HepG2 (cell line): ENCODE measurements around the gene TPRA1. TPM values are rescaled to one million over a fixed set of nuclear protein-coding genes. Genes with fewer than 3 reads are reported as not detected.
A peak's percentile ranks its signal among the peaks of the same experiment; 100 is the strongest.

ENCODE experiments used
- ATAC-seq: fragments of 200-7000 bp; cut with Tn5 transposase; 3 replicates; pipeline ENCODE4 v1.9.1; 2020; ENCODE audit warnings: mild to moderate bottlenecking, moderate library complexity
- BruUV-seq: library from RNA; stranded (reverse); fragments of 400-500 nt; replicated peaks from 2 replicates; lab custom pipeline; 2021; lab: Mats Ljungman, UMichigan
- CTCF ChIA-PET: fragments of 300-600 bp; formaldehyde crosslinking; extraction: SDS; loops from one replicate; lab custom pipeline; 2021; ENCODE audit warnings: low total read pairs, inconsistent platforms, low intra/inter-chr PET ratio; lab: Yijun Ruan, JAX
- POLR2A ChIA-PET: fragments of 350-600 bp; sonication (Branson Sonifier 250); formaldehyde crosslinking; loops from one replicate; lab custom pipeline; 2020; ENCODE audit warnings: antibody characterized with exemption, inconsistent platforms; lab: Yijun Ruan, JAX
- DNase-seq: peaks from one replicate; pipeline ENCODE4 v3.0.0-alpha.2; 2015; ENCODE audit warnings: low spot score
- FAIRE-seq: peaks from 3 replicates; lab custom pipeline; 2011; peaks lifted over from hg19 to GRCh38; lab: Jason Lieb, UNC
- H2AFZ ChIP-seq: one replicate; pipeline ENCODE4 v1.6.1; 2011; ENCODE audit warnings: low read length, inconsistent platforms
- H3K27ac ChIP-seq: fragments of 300-600 bp; 3 replicates; pipeline ENCODE4 v1.8.0; 2011; ENCODE audit warnings: mixed run types, mild to moderate bottlenecking, mixed read lengths, low read length, inconsistent platforms; ENCODE audit not compliant: insufficient read depth; ENCODE audit errors: extremely low read length
- H3K27me3 ChIP-seq, 2 experiments: fragments of 200-600 bp in 1 of 2; 2 replicates in 1 of 2; 3 replicates in 1 of 2; pipeline versions ENCODE4 v1.6.0 to v1.8.0; 2011; ENCODE audit warnings: low read length in 2 of 2, mild to moderate bottlenecking in 2 of 2, moderate library complexity in 2 of 2, inconsistent platforms in 1 of 2; ENCODE audit not compliant: insufficient read depth in 2 of 2, control insufficient read depth in 1 of 2
- H3K36me3 ChIP-seq, 2 experiments: fragments of 200-600 bp in 1 of 2; replicated peaks in 1 of 2; 2 replicates in 1 of 2; 3 replicates in 1 of 2; pipeline versions ENCODE4 v1.5.1 to v1.8.0; 2011; ENCODE audit warnings: low read length in 2 of 2, inconsistent platforms in 1 of 2; ENCODE audit not compliant: insufficient read depth in 2 of 2, control insufficient read depth in 1 of 2
- H3K4me1 ChIP-seq: 2 replicates; pipeline ENCODE4 v1.5.1; 2012; ENCODE audit warnings: low read length, inconsistent platforms; ENCODE audit not compliant: insufficient read depth
- H3K4me2 ChIP-seq: 2 replicates; pipeline ENCODE4 v1.6.0; 2011; ENCODE audit warnings: low read depth, low read length, inconsistent platforms
- H3K4me3 ChIP-seq, 3 experiments: fragments of 200-600 bp in 1 of 3; sonication (generic), shearing (Covaris generic) in 1 of 3; replicated peaks in 1 of 3; 2 replicates each; pipeline ENCODE4 v1.5.1; 2011 to 2016; ENCODE audit warnings: low read length in 3 of 3, inconsistent platforms in 2 of 3, low read depth in 2 of 3, mild to moderate bottlenecking in 2 of 3, control low read depth in 1 of 3, mixed read lengths in 1 of 3; ENCODE audit not compliant: insufficient read depth in 1 of 3
- H3K79me2 ChIP-seq: one replicate; pipeline ENCODE4 v1.6.1; 2011; ENCODE audit warnings: low read length, inconsistent platforms; ENCODE audit not compliant: insufficient read depth
- H3K9ac ChIP-seq: 2 replicates; pipeline ENCODE4 v1.6.0; 2011; ENCODE audit warnings: mild to moderate bottlenecking, low read depth, low read length, inconsistent platforms; ENCODE audit not compliant: insufficient read depth
- H3K9me3 ChIP-seq: 2 replicates; pipeline ENCODE4 v1.5.1; 2012; ENCODE audit warnings: mild to moderate bottlenecking, low read length
- H4K20me1 ChIP-seq: 2 replicates; pipeline ENCODE4 v1.6.0; 2011; ENCODE audit warnings: inconsistent platforms, mild to moderate bottlenecking, low read length, moderate library complexity; ENCODE audit not compliant: insufficient read depth
- ATF7 ChIP-seq, 2 experiments: fragments of 450-650 bp in 1 of 2; sonication (generic) in 1 of 2; formaldehyde crosslinking in 1 of 2; IDR thresholded peaks; 2 replicates each; pipeline versions ENCODE4 v1.4.0 to v1.6.1; 2016 to 2020; ENCODE audit warnings: antibody characterized with exemption in 1 of 2, mild to moderate bottlenecking in 1 of 2, missing genetic modification reagents in 1 of 2
- ELF1 ChIP-seq: sonication (generic); formaldehyde crosslinking; IDR thresholded peaks from 2 replicates; pipeline ENCODE4 v1.4.0; 2020; ENCODE audit warnings: missing genetic modification reagents
- FOXK1 ChIP-seq: sonication (generic); formaldehyde crosslinking; IDR thresholded peaks from 2 replicates; pipeline ENCODE4 v1.4.0; 2020; ENCODE audit warnings: low read depth, missing genetic modification reagents, borderline replicate concordance
- FOXK2 ChIP-seq: fragments of 450-650 bp; IDR thresholded peaks from 2 replicates; pipeline ENCODE4 v1.6.1; 2016
- GABPB1 ChIP-seq: IDR thresholded peaks from 2 replicates; pipeline ENCODE4 v1.6.1; 2016; ENCODE audit warnings: mild to moderate bottlenecking, missing genetic modification reagents, moderate library complexity, missing compliant biosample characterization
- HES4 ChIP-seq: sonication (generic); formaldehyde crosslinking; IDR thresholded peaks from 2 replicates; pipeline ENCODE4 v1.9.0; 2021; ENCODE audit warnings: mild to moderate bottlenecking, missing genetic modification reagents, borderline replicate concordance
- HOXA9 ChIP-seq: sonication (generic); formaldehyde crosslinking; IDR thresholded peaks from 2 replicates; pipeline ENCODE4 v1.8.1; 2022; ENCODE audit warnings: missing genetic modification reagents, mild to moderate bottlenecking, moderate library complexity, borderline replicate concordance
- KAT8 ChIP-seq: IDR thresholded peaks from 2 replicates; pipeline ENCODE4 v1.6.1; 2016; ENCODE audit warnings: missing genetic modification reagents, missing compliant biosample characterization
- PHF20 ChIP-seq: sonication (generic); formaldehyde crosslinking; IDR thresholded peaks from 2 replicates; pipeline ENCODE4 v1.5.0; 2020; ENCODE audit warnings: mild to moderate bottlenecking, missing genetic modification reagents
- RAD51 ChIP-seq: fragments of 450-650 bp; IDR thresholded peaks from 2 replicates; pipeline ENCODE4 v1.6.1; 2016; ENCODE audit warnings: borderline replicate concordance
- SMARCE1 ChIP-seq: fragments of 450-650 bp; IDR thresholded peaks from 2 replicates; pipeline ENCODE4 v1.6.1; 2017; ENCODE audit warnings: borderline replicate concordance
- ZMYM3 ChIP-seq: sonication (generic); formaldehyde crosslinking; IDR thresholded peaks from 2 replicates; pipeline ENCODE4 v1.5.1; 2020; ENCODE audit warnings: mild to moderate bottlenecking, missing genetic modification reagents
- ZNF281 ChIP-seq: sonication (generic); formaldehyde crosslinking; IDR thresholded peaks from 2 replicates; pipeline ENCODE4 v1.4.0; 2020; ENCODE audit warnings: missing genetic modification reagents, borderline replicate concordance
- ZNF431 ChIP-seq: sonication (generic); formaldehyde crosslinking; IDR thresholded peaks from 2 replicates; pipeline ENCODE4 v1.9.0; 2022; ENCODE audit warnings: missing genetic modification reagents, low read depth, mild to moderate bottlenecking, borderline replicate concordance
- ZNF674 ChIP-seq: sonication (generic); formaldehyde crosslinking; IDR thresholded peaks from 2 replicates; pipeline ENCODE4 v1.5.0; 2020; ENCODE audit warnings: low read depth, mild to moderate bottlenecking, missing genetic modification reagents
- WGBS: methylation state at CpG from one replicate; pipeline ENCODE4 v1.1.6; 2017; ENCODE audit warnings: low lambda C conversion rate; 5-methylcytosine and 5-hydroxymethylcytosine counted together
- in situ Hi-C: cut with HindIII; loops from 2 replicates; pipeline ENCODE4 v1.10.0; 2017; ENCODE audit warnings: low pct_unique_long_range_greater_than_20kb; ENCODE audit not compliant: extremely low pct_ligation_motif_present
- intact Hi-C: fragments of 100-400 bp; cut with micrococcal nuclease; formaldehyde crosslinking; loops from one replicate; pipeline ENCODE4 v1.10.0; 2022; ENCODE audit not compliant: unreplicated experiment
- polyA plus RNA-seq, 8 experiments: library from polyadenylated mRNA; depleted of rRNA in 3 of 8; stranded (reverse) in 7 of 8; unstranded in 1 of 8; fragments of >200 nt; fragmentation: Illumina TruSeq in 4 of 8; extraction: Trizol in 4 of 8; gene quantifications; 2 replicates each; pipeline versions ENCODE4 v1.2.1 to v1.2.3, GENCODE V29; 2011 to 2016; ENCODE audit warnings: low read depth in 4 of 8, missing spikeins in 1 of 8, mixed read lengths in 1 of 8; ENCODE audit not compliant: insufficient read depth in 1 of 8
- total RNA-seq, 5 experiments: library from RNA; depleted of rRNA; stranded (reverse); fragments of >200 nt; fragmentation: Illumina TruSeq; extraction: Trizol; gene quantifications; 2 replicates each; pipeline ENCODE4 v1.2.3, GENCODE V29; 2016; ENCODE audit warnings: low read depth in 1 of 5
- TF ChIP-seq, protein P1 (sequence below): fragments of 450-650 bp; IDR thresholded peaks from 2 replicates; pipeline ENCODE4 v1.6.1; 2017

The TPRA1 gene
- total and polyA plus RNA-seq, 2 of the 13 experiments (the other 11 are each of a cell fraction or from before 2014, with no cell fraction given) = 25.4 to 25.8 TPM

DNA sequence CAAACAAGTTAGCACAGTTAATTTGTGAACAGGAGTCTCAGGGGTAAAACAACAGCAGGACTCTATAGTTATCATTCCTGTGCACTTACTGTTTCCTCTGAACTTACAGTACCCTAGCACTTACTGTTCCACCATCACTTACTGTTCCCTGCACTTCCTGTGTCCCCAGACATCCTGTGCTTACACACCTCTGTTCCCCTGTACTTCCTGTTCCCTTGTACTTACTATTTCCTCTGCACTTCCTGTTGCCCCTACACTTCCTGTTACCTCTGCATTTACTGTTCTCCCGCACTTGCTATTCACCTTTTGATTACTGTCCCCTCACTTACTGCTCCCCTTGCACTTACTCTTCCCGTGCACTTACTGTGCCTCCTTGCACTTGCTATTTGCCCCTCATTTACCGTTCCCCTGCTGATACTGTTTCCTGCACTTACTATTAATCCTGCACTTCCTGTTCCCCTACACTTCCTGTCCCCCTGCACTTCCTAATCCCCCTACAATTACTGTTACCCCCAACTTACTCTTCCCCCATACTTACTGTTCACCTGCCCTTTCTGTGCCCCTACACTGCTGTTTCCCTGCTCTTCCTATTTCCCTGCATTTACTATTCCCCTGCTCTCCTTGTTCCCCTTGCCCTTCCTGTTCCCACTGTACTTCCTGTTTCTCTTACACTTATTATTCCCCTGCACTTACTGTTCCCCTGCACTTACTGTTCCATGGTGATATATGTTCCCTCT is 30.3 kb downstream of the TPRA1 start:
- H2AFZ ChIP-seq = peak overlapping the region; percentile 69
- POLR2A ChIA-PET = no interaction called here
- WGBS = 66% methylated on average over 3 of the region's 3 CpGs
- DNase-seq (no peak), ATAC-seq (no peak), FAIRE-seq (no peak)
- BruUV-seq = no TSS peak
- no peaks in the 10 kb centered on the region for H3K4me1 ChIP-seq
- in situ Hi-C loops = no loop called here
- H3K4me3 ChIP-seq = no peak overlapping the region
- H3K36me3 ChIP-seq = no peaks in the 10 kb centered on the region
- H3K4me2 ChIP-seq = no peak overlapping the region; the same call in 1 of the 2 replicates
- CTCF ChIA-PET = no interaction called here
- H4K20me1 ChIP-seq = no peaks in the 10 kb centered on the region
- peaks cover 6% of the 10 kb centered on the region; the same call in 1 of the 2 replicates for H3K9me3 ChIP-seq
- intact Hi-C loops = no loop called here
- H3K79me2 ChIP-seq = no peaks in the 10 kb centered on the region
- no peak overlapping the region for H3K9ac ChIP-seq
- H3K27ac ChIP-seq = no peak overlapping the region
- no peaks in the 10 kb centered on the region; a peak in 2 of 5 replicates for H3K27me3 ChIP-seq
- peak; percentile 73 for TF ChIP-seq PHF20
- 0 out of 2 replicates have a peak, but pooled peaks have one; percentile 3 for TF ChIP-seq ELF1 (CRISPR knock-in tag)
- no peak for TF ChIP-seq FOXK1 (CRISPR knock-in tag)
- peak; percentile 10; the same call in 1 of the 2 replicates for TF ChIP-seq FOXK2
- no peak for TF ChIP-seq ZNF281 (CRISPR knock-in tag)
- peak; percentile 67 for TF ChIP-seq KAT8 (CRISPR knock-in tag)
- TF ChIP-seq SMARCE1 = no peak
- TF ChIP-seq, protein P1, sequence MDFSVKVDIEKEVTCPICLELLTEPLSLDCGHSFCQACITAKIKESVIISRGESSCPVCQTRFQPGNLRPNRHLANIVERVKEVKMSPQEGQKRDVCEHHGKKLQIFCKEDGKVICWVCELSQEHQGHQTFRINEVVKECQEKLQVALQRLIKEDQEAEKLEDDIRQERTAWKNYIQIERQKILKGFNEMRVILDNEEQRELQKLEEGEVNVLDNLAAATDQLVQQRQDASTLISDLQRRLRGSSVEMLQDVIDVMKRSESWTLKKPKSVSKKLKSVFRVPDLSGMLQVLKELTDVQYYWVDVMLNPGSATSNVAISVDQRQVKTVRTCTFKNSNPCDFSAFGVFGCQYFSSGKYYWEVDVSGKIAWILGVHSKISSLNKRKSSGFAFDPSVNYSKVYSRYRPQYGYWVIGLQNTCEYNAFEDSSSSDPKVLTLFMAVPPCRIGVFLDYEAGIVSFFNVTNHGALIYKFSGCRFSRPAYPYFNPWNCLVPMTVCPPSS = 0 out of 2 replicates have a peak, but pooled peaks have one; percentile 42
- no peak for TF ChIP-seq ZNF674 (CRISPR knock-in tag)
- peak; percentile 45; the same call in 1 of the 2 replicates for TF ChIP-seq GABPB1
- TF ChIP-seq HOXA9 (CRISPR knock-in tag) = no peak
- 0 out of 2 replicates have a peak, but pooled peaks have one; percentile 21 for TF ChIP-seq ZMYM3
- 0 out of 2 replicates have a peak, but pooled peaks have one; percentile 1 for TF ChIP-seq ATF7 (IDR thresholded peaks at IDR 0.05)
- TF ChIP-seq ATF7 (CRISPR knock-in tag; IDR thresholded peaks at IDR 0.05) = no peak
- no peak for TF ChIP-seq ZNF431 (CRISPR knock-in tag)
- 0 out of 2 replicates have a peak, but pooled peaks have one; percentile 3 for TF ChIP-seq RAD51
- no peak for TF ChIP-seq HES4 (CRISPR knock-in tag)
